GM19397 (cell line): ENCODE data around the gene SPDYE11.
"Not testable (repeated sequence)": the region's sequence is repeated elsewhere in the genome, so short reads cannot be mapped to it uniquely, and the experiment has no call there.

Experiments
- ATAC-seq: cut with Tn5 transposase; IDR thresholded peaks from one replicate; pipeline ENCODE4 v1.9.1; 2021; ENCODE audit warnings: mild to moderate bottlenecking, moderate library complexity; ENCODE audit not compliant: unreplicated experiment

The SPDYE11 gene, protein sequence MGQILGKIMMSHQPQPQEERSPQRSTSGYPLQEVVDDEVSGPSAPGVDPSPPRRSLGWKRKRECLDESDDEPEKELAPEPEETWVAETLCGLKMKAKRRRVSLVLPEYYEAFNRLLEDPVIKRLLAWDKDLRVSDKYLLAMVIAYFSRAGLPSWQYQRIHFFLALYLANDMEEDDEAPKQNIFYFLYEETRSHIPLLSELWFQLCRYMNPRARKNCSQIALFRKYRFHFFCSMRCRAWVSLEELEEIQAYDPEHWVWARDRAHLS

DNA sequence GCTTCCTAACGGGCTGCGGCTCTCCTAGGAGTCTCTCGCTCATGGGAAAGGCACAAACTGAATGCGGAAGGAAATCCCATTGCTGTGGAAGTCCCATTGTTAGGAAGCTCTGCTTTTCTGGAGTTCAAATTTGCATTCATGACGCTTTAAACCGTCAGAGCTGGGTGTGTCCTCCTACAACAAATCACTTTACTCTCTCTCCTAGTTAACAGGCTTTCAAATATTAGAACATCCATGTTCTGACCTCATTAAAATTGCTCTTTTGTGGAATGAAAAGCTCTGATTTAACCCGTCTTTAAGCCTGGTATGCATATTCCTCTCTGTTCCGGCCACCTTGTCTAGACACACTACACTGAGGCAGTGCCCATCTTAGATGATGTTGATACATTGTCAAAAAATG lies at the start of gene SPDYE11:
Gene SPDYE11, minus strand, starts transcription at position 101 of the 400 bp plus-strand sequence. CDS start 1,800 bp downstream, outside the sequence.
- ATAC-seq = not testable (repeated sequence)

DNA sequence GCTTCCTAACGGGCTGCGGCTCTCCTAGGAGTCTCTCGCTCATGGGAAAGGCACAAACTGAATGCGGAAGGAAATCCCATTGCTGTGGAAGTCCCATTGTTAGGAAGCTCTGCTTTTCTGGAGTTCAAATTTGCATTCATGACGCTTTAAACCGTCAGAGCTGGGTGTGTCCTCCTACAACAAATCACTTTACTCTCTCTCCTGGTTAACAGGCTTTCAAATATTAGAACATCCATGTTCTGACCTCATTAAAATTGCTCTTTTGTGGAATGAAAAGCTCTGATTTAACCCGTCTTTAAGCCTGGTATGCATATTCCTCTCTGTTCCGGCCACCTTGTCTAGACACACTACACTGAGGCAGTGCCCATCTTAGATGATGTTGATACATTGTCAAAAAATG lies 28.2 kb upstream of the SPDYE11 start, which contains the start of gene SPDYE9:
Gene SPDYE9, minus strand, starts transcription at position 101 of the 400 bp plus-strand sequence. CDS start 1,800 bp downstream, outside the sequence.
- not testable (repeated sequence) for ATAC-seq

DNA sequence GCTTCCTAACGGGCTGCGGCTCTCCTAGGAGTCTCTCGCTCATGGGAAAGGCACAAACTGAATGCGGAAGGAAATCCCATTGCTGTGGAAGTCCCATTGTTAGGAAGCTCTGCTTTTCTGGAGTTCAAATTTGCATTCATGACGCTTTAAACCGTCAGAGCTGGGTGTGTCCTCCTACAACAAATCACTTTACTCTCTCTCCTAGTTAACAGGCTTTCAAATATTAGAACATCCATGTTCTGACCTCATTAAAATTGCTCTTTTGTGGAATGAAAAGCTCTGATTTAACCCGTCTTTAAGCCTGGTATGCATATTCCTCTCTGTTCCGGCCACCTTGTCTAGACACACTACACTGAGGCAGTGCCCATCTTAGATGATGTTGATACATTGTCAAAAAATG lies 28.0 kb downstream of the SPDYE11 start, which contains the start of gene SPDYE8:
Gene SPDYE8, minus strand, starts transcription at position 101 of the 400 bp plus-strand sequence. CDS start 1,800 bp downstream, outside the sequence.
- ATAC-seq = not testable (repeated sequence)

DNA sequence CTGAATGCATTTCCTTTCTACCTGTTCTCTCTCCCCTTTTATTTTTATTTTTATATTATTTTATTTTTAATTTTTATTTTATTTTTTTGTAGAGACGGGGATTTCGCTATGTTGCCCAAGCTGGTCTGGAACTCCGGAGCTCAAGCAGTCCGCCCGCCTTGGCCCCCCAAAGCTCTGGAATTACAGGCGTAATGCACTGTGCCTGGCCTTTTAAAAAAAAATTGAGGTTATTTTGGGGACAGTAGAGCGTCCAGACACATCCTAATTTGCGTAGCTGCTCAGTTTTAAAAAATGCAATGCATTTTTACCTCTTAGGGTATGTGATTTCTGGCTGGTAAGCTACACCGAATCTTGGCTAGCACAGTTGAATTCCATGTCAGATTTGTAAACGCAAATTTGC lies 51.2 kb downstream of the SPDYE11 start:
- not testable (repeated sequence) for ATAC-seq

DNA sequence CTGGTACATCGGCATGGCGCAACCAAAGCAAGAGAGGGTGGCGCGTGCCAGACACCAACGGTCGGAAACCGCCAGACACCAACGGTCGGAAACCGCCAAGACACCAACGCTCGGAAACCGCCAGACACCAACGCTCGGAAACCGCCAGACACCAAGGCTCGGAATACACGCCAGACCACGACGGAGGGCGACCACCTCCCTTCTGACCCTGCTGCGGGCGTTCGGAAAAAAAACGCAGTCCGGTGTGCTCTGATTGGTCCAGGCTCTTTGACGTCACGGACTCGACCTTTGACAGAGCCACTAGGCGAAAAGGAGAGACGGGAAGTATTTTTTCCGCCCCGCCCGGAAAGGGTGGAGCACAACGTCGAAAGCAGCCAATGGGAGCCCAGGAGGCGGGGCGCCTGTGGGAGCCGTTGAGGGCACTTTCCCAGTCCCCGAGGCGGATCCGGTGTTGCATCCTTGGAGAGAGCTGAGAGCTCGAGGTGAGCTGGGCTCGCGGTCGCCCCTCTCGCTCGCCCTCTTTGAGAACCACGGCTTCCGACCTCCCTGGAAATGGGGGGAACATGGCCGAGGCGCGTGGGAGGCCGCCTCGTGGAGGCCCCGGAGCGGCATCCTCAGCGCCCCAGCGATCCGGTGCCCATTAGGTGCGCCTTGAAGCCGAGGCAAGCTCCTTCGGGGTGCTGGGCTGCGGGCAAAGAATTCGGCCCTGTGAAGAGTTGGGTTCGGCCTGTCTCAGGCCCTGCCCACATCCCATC lies 51.8 kb downstream of the SPDYE11 start:
- ATAC-seq = peak; percentile 73

DNA sequence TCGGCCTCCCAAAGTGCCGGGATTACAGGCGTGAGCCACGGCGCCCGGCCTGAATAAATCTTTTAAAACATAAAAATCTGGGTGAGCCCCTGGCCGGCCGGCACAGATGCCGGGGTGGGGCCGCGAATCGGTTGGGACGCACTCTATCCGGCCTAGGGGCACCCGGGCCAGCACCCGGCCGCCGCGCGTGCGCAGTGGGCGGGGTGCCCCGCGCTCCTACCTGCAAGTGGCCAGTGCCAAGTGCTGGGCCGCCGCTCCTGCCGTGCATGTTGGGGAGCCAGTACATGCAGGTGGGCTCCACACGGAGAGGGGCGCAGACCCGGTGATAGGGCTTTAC lies 52.4 kb downstream of the SPDYE11 start:
- ATAC-seq = peak; percentile 84

DNA sequence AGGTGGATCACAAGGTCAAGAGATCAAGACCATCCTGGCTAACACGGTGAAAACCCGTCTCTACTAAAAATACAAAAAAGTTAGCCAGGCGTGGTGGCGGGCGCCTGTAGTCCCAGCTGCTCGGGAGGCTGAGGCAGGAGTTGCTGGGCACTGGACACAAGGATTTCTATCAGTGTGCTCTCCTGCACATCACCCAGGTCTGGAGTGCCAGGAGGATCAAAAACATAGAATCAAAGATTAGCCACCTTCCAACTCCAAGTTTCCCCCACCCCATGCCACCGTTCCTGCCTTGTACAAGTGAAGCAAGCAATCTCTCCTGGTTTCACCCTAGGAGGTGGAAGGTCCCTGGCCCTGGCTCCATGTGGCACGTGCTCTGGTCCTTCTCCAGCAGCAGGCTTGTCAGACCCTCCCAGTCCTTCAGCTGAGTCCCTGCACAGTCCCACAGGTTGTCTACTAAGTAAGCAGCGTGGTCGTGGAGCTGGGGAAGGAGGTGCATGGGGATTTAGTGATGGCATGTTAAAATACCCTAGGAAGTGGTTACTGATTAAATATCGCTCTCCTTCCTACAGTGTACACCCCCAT lies 59.7 kb downstream of the SPDYE11 start:
- not testable (repeated sequence) for ATAC-seq
